Measurements from ENCODE around the gene LCN9.

The LCN9 gene

GRCh38 chr9:135617538-135617900 lies 45.6 kb upstream of the LCN9 start:
- H3K4me3 ChIP-seq (ENCODE audit: low read depth, low read length), result no peak overlapping the region
- TF ChIP-seq CTCF (IDR thresholded peaks at IDR 0.05; ENCODE audit: low read depth, low read length, missing control alignments), result no peak
- DNase-seq (ENCODE audit: low read depth), result no peak

- no peak for DNase-seq (ENCODE audit: low read depth)
- H3K4me3 ChIP-seq (ENCODE audit: low read depth, low read length), result no peak overlapping the region
- no peak for TF ChIP-seq CTCF (IDR thresholded peaks at IDR 0.05; ENCODE audit: low read depth, low read length, missing control alignments)
Observed at GRCh38 chr9:135617991-135618411, 45.1 kb upstream of the LCN9 start.

- no peak for DNase-seq (ENCODE audit: low read depth)
- no peak for TF ChIP-seq CTCF (IDR thresholded peaks at IDR 0.05; ENCODE audit: low read depth, low read length, missing control alignments)
- no peak overlapping the region for H3K4me3 ChIP-seq (ENCODE audit: low read depth, low read length)
Observed at GRCh38 chr9:135618866-135619598, 44.1 kb upstream of the LCN9 start.

- no peak for DNase-seq (ENCODE audit: low read depth)
- TF ChIP-seq CTCF (IDR thresholded peaks at IDR 0.05; ENCODE audit: low read depth, low read length, missing control alignments), result no peak
Observed at GRCh38 chr9:135619599-135619886, 43.6 kb upstream of the LCN9 start.

GRCh38 chr9:135620558-135620957 lies 42.6 kb upstream of the LCN9 start:
- TF ChIP-seq CTCF (IDR thresholded peaks at IDR 0.05; ENCODE audit: low read depth, low read length, missing control alignments), result no peak
- H3K4me3 ChIP-seq (ENCODE audit: low read depth, low read length), result no peak overlapping the region
- DNase-seq (ENCODE audit: low read depth), result no peak

More at GRCh38 chr9:135619599-135619886, 43.6 kb upstream of the LCN9 start:
- no peak overlapping the region for H3K4me3 ChIP-seq (ENCODE audit: low read depth, low read length)

GRCh38 chr9:135622415-135623020 lies 40.6 kb upstream of the LCN9 start:
- H3K4me3 ChIP-seq (ENCODE audit: low read depth, low read length), result no peak overlapping the region
- DNase-seq (ENCODE audit: low read depth), result no peak
- no peak for TF ChIP-seq CTCF (IDR thresholded peaks at IDR 0.05; ENCODE audit: low read depth, low read length, missing control alignments)

- DNase-seq (ENCODE audit: low read depth), result no peak
- no peak for TF ChIP-seq CTCF (IDR thresholded peaks at IDR 0.05; ENCODE audit: low read depth, low read length, missing control alignments)
Observed at GRCh38 chr9:135624282-135624681, 38.8 kb upstream of the LCN9 start.

More at GRCh38 chr9:135624282-135624681, 38.8 kb upstream of the LCN9 start:
- no peak overlapping the region for H3K4me3 ChIP-seq (ENCODE audit: low read depth, low read length)

All from GM12864 (cell line).